Osteocyte (in vitro differentiated cells): ENCODE results near the gene C10orf90. TPM values are rescaled to one million over a fixed set of nuclear protein-coding genes. Genes with fewer than 3 reads are reported as not detected.

Source experiments
- DNase-seq: peaks from one replicate; pipeline ENCODE4 v3.0.0; 2021; ENCODE audit warnings: mixed read lengths; ENCODE audit not compliant: unreplicated experiment; ENCODE audit errors: extremely low spot score
- H3K27ac Mint-ChIP-seq: one replicate; pipeline ENCODE4 v1.8.0; 2021; ENCODE audit warnings: mild to moderate bottlenecking, mixed read lengths; ENCODE audit not compliant: unreplicated experiment
- H3K27me3 Mint-ChIP-seq: one replicate; pipeline ENCODE4 v1.8.0; 2021; ENCODE audit warnings: mixed read lengths; ENCODE audit not compliant: unreplicated experiment
- H3K36me3 Mint-ChIP-seq: one replicate; pipeline ENCODE4 v1.8.0; 2021; ENCODE audit warnings: mixed read lengths; ENCODE audit not compliant: unreplicated experiment
- H3K4me1 Mint-ChIP-seq: one replicate; pipeline ENCODE4 v1.8.0; 2021; ENCODE audit warnings: mixed read lengths; ENCODE audit not compliant: unreplicated experiment
- H3K4me3 Mint-ChIP-seq: one replicate; pipeline ENCODE4 v1.8.0; 2021; ENCODE audit warnings: mild to moderate bottlenecking, moderate library complexity, mixed read lengths; ENCODE audit not compliant: unreplicated experiment
- H3K9me3 Mint-ChIP-seq: one replicate; pipeline ENCODE4 v1.8.0; 2021; ENCODE audit warnings: mixed read lengths; ENCODE audit not compliant: unreplicated experiment
- total RNA-seq: library from RNA; stranded (reverse); gene quantifications from 2 replicates; pipeline ENCODE4 v1.2.1, GENCODE V29; 2021
- TF ChIP-seq, protein P1 (sequence below): fragments of 200-600 bp; sonication (generic); IDR thresholded peaks from 2 replicates; pipeline ENCODE4 v1.5.0; 2021; ENCODE audit warnings: antibody characterized with exemption, mild to moderate bottlenecking, moderate library complexity

Gene C10orf90
- total RNA-seq, 1 donor from 2014 or later = not detected

DNA sequence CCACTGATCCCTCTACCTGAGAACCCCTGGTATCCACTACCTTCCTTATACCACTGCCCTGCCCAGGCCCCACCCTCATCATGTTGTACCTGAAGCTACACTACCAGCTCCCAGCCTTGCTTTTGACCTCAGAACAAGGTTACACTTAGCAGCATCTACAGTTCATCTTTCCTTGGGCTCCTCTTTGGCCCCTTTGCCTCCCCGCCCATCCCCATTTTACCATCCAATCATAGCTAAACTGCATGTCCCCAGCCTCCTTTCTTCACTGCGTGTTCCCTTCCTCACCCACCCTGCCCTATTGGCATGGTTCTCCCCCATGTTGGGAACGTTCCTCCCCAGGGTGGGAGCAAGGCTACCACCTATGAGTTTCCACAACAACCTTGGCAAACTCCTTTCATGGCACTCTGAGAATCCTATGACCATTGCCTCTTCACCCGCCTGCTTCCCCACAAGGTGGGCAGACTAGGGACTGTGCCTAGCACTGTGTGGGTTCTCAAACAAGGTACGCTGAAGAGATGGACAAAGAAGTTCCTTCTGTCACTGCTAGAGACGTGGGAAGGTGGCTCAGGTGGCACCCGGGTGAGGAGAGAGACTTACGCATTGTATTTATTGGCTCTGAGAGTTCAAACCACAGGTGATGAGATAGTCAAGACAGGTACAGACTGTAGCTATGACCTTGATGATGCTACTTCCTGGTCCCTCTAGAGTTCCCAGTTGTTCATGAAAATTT lies 215.3 kb downstream of the C10orf90 start:
- H3K36me3 Mint-ChIP-seq = no peaks in the 10 kb centered on the region
- H3K4me3 Mint-ChIP-seq = no peak overlapping the region
- H3K9me3 Mint-ChIP-seq = peaks cover 4% of the 10 kb centered on the region
- no peak overlapping the region for H3K27ac Mint-ChIP-seq
- TF ChIP-seq, protein P1, sequence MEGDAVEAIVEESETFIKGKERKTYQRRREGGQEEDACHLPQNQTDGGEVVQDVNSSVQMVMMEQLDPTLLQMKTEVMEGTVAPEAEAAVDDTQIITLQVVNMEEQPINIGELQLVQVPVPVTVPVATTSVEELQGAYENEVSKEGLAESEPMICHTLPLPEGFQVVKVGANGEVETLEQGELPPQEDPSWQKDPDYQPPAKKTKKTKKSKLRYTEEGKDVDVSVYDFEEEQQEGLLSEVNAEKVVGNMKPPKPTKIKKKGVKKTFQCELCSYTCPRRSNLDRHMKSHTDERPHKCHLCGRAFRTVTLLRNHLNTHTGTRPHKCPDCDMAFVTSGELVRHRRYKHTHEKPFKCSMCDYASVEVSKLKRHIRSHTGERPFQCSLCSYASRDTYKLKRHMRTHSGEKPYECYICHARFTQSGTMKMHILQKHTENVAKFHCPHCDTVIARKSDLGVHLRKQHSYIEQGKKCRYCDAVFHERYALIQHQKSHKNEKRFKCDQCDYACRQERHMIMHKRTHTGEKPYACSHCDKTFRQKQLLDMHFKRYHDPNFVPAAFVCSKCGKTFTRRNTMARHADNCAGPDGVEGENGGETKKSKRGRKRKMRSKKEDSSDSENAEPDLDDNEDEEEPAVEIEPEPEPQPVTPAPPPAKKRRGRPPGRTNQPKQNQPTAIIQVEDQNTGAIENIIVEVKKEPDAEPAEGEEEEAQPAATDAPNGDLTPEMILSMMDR = no peak
- DNase-seq = peak; percentile 59
- H3K27me3 Mint-ChIP-seq = no peaks in the 10 kb centered on the region
- peaks cover 20% of the 10 kb centered on the region for H3K4me1 Mint-ChIP-seq

GRCh38 chr10:126454045-126454751 lies 216.3 kb downstream of the C10orf90 start:
- no peak overlapping the region for H3K4me3 Mint-ChIP-seq
- no peaks in the 10 kb centered on the region for H3K9me3 Mint-ChIP-seq
- H3K27ac Mint-ChIP-seq = no peak overlapping the region
- peak; percentile 70 for DNase-seq
- H3K4me1 Mint-ChIP-seq = peaks cover 11% of the 10 kb centered on the region
- no peaks in the 10 kb centered on the region for H3K36me3 Mint-ChIP-seq
- TF ChIP-seq, protein P1 = no peak
- no peaks in the 10 kb centered on the region for H3K27me3 Mint-ChIP-seq

DNA sequence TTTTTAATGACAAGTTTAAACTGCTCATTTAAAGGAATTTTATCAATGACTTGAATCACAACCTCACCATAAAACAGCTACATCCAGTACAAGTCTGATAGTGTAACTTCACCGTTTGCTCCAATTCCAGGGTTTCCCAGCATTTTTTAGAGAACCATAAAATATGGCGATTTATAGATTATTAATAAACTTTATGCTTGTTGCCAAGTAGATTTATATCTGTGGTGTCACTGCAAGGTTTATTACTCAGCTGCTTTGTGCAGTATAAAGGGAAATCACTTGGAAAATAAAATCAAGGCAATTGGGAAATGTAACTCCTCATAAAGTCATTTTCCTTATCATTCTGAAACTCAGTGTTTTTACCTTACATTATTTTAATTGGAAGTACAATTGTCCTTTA lies 218.2 kb downstream of the C10orf90 start:
- Mint-ChIP-seq H3K4me3 (no peak overlapping the region), H3K9me3 (peaks cover 5% of the 10 kb centered on the region), H3K36me3 (no peaks in the 10 kb centered on the region), H3K4me1 (peaks cover 5% of the 10 kb centered on the region), H3K27ac (no peak overlapping the region), H3K27me3 (no peaks in the 10 kb centered on the region)
- DNase-seq = no peak
- TF ChIP-seq, protein P1 = no peak

DNA sequence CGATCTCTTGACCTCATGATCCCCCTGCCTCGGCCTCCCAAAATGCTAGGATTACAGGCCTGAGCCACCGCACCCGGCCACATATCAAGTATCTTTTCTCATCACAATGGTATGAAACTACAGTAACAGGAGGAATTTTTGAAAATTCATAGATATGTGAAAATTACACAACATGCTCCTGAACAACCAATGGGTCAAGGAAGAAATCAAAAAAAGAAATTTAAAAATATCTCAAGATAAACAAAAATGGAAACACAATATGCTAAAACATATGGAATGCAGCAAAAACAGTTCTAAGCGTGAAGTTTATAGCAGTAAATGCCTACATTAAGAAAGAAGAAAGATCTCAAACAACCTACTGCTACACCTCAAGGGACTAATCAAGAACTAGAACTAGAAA lies 222.4 kb downstream of the C10orf90 start:
- TF ChIP-seq, protein P1 = no peak
- H3K4me3 Mint-ChIP-seq = no peak overlapping the region
- H3K9me3 Mint-ChIP-seq = peaks cover 18% of the 10 kb centered on the region
- no peak for DNase-seq
- H3K4me1 Mint-ChIP-seq = peaks cover 5% of the 10 kb centered on the region
- H3K27me3 Mint-ChIP-seq = peaks cover 8% of the 10 kb centered on the region
- no peak overlapping the region for H3K27ac Mint-ChIP-seq
- H3K36me3 Mint-ChIP-seq = peaks cover 4% of the 10 kb centered on the region

DNA sequence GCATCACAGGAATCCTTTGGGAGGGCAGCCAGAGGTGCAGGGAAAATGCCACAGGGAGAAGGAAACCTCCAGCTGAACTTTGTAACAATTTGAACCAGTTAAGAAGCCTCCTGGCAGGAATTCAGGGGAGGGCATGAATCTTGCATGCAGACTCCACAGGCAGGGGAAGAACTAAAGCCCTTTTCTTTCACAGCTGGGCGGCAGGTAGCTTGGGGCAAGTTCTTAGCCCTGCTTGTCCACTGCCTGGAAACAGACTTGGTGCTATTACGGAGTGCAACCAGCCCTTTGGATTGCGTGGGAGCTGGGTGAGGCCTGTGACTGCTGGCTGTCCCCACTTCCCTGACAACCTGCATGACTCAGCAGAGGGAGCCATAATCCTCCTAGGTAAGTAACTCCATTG lies 230.6 kb downstream of the C10orf90 start:
- peak overlapping the region; percentile 11 for H3K27ac Mint-ChIP-seq
- TF ChIP-seq, protein P1 = no peak
- DNase-seq = peak; percentile 63

More for the DNA sequence above, 230.6 kb downstream of the C10orf90 start:
- peaks cover 17% of the 10 kb centered on the region for H3K9me3 Mint-ChIP-seq
- H3K4me1 Mint-ChIP-seq = peaks cover 10% of the 10 kb centered on the region
- no peak overlapping the region for H3K4me3 Mint-ChIP-seq
- peaks cover 19% of the 10 kb centered on the region for H3K27me3 Mint-ChIP-seq
- H3K36me3 Mint-ChIP-seq = peaks cover 4% of the 10 kb centered on the region
